ENCODE data around the gene PWWP2B. TPM values are rescaled to one million over a fixed set of nuclear protein-coding genes. Genes with fewer than 3 reads are reported as not detected.

PWWP2B gene
- total RNA-seq, 4 donors from 2014 or later = 28.3 to 33.1 (median 28.9) TPM

DNA sequence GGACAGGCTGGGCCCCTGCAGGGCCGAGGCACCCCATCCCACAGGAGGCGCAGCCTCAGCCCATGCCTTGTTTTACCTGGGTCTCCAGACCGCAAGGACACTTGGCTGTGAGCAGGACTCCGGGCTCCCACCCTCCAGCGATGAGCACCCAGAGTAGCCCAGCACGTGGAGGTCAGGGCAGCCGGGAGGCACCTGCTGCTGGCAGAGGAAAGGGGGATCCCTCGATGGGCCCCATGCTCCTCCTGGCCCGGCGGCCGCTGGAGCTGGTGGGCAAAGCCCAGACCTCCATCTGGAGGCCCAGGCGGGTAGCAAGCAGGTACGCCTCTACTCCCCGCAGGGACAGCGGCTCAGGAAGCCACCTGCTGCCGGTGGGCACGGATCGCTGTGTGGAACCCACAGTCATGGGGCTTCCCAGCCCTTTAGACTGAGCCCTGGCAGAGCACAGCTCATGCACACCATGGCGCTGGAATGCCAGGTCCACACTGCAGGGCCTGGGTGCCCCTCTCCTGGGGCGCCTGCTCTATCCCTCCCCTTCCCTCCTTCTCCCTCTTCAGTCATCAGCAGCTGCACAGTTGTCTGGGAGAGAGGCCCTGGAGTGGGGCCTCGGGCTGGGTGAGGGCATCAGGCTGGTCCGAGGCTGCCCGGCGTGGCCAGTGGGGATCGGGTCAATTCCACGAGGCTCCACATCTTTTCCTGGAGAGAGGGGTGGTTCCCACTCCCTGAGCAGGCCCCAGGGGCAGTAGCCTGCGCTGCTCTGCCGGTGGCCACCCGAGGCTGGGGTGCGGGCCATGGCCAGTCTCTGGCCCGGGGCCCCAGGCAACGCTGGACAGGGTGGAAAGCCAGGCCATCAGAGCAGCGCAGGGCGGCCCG is 65.7 kb downstream of the PWWP2B start:
- H3K4me3 ChIP-seq (ENCODE audit: low read depth, poor library complexity, severe bottlenecking) = no peak overlapping the region
- 94 to 95% methylated on average over 17 to 22 of the region's 35 CpGs for WGBS, 2 donors
- TF ChIP-seq, protein P1, sequence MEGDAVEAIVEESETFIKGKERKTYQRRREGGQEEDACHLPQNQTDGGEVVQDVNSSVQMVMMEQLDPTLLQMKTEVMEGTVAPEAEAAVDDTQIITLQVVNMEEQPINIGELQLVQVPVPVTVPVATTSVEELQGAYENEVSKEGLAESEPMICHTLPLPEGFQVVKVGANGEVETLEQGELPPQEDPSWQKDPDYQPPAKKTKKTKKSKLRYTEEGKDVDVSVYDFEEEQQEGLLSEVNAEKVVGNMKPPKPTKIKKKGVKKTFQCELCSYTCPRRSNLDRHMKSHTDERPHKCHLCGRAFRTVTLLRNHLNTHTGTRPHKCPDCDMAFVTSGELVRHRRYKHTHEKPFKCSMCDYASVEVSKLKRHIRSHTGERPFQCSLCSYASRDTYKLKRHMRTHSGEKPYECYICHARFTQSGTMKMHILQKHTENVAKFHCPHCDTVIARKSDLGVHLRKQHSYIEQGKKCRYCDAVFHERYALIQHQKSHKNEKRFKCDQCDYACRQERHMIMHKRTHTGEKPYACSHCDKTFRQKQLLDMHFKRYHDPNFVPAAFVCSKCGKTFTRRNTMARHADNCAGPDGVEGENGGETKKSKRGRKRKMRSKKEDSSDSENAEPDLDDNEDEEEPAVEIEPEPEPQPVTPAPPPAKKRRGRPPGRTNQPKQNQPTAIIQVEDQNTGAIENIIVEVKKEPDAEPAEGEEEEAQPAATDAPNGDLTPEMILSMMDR (IDR thresholded peaks at IDR 0.05) = no peak
- no peak for TF ChIP-seq POLR2A (IDR thresholded peaks at IDR 0.05)
- intact Hi-C loops (cut with DNase I; ENCODE audit: low total_unique reads) = no loop called here
- DNase-seq (ENCODE audit: low spot score in 2 of 2) = no peak

DNA sequence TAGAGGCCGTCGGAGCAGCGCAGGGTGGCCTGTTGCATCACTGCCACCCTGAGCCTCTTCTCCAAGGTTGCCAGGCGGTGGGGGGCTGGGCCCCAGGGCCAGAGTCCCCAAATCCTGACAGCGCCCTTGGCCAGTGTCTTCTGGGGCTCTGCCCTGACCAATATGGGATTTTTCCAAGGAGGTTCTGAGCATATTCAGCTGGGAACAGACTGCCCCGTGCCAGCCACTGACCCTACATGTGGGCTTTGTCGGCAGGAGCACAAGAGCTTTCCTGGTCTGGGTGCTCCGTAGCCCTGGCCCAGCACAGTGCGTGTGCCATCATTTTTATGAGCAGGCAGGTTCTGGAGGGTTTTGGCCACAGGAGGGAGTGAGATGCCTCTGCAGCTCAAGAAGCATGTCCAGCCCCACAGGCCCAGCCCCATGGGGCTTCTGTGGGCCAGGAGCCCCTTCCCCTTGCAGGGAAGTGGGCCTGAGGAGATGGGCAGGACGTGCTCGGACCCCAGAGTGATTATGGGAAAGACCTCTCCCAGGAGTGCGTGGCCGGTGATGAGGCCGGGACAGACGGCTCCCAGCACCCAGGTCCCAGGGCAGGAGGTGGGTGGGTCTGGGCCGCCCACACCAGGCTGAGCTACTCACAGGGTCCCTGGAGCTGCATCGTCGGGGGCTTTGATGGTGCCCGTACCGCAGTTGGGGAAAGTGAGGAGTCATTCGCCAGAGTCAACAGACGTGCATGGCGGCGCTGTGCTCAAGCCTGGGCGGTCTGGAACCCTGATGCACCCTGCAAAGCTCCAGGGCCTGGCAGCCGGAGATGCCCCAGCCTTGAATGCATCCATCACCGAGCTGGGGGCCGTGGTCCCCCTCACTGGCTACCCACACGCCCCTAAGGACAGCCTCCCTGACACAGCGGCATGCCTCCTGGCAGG is 66.6 kb downstream of the PWWP2B start:
- TF ChIP-seq POLR2A (IDR thresholded peaks at IDR 0.05) = no peak
- TF ChIP-seq, protein P1 (IDR thresholded peaks at IDR 0.05) = no peak
- intact Hi-C loops (cut with DNase I; ENCODE audit: low total_unique reads) = no loop called here
- DNase-seq (ENCODE audit: low spot score in 2 of 2) = no peak
- WGBS, 2 donors = 65% methylated on average over 29 to 30 of the region's 30 CpGs
- H3K4me3 ChIP-seq (ENCODE audit: low read depth, poor library complexity, severe bottlenecking) = no peak overlapping the region

DNA sequence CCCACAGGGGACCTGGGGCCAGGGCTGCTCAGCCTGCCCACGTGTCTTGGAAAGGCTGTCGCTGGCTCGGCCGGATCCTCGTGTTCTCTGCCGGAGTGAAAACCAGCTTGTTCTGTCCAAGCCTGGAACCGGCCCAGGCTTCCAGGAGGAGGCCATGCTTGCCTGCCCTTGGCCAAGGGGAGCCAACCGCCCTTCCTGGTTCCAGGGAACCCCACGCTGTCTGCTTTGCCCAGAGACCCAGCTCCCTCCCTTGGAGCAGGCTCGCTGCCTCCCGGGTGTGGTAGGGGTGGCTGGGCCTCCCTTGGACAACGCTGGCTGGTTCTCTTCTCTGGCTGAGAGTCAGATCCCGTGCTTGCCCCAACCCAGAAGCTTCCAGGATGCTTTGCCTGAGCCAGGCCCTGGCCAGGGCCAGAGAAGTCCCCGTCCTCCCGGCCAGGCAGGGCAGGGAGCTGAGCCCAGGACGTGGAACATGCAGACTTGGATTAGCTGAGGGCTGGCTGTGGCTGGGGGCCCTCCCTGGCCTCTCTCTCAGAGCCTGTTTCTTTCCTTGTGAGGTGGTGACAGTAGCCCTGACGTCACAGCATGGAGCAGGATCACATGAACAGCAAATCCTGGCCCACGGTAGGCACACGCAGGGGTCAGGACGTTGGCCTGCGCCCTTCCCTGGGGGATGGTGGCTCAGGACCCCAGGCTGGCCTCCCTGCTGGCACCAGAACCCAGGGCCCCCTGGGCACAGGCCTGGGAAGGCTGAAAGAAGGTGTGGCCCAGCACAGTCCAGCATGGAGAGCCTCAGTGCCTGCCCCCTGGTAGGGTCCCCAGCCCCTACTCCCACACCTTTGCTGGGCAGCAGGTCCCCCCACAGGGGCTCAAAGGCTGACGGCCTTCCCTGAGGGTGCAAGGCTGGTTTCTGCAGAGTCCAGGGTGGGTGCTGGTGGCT is 67.5 kb downstream of the PWWP2B start:
- WGBS, 2 donors = 32 to 47% methylated on average over 9 to 19 of the region's 22 CpGs
- no peak for TF ChIP-seq POLR2A (IDR thresholded peaks at IDR 0.05)
- TF ChIP-seq, protein P1 (IDR thresholded peaks at IDR 0.05) = no peak
- DNase-seq (ENCODE audit: low spot score in 2 of 2) = peak; percentile 82 to 96
- intact Hi-C loops (cut with DNase I; ENCODE audit: low total_unique reads) = no loop called here
- no peak overlapping the region for H3K4me3 ChIP-seq (ENCODE audit: low read depth, poor library complexity, severe bottlenecking)

DNA sequence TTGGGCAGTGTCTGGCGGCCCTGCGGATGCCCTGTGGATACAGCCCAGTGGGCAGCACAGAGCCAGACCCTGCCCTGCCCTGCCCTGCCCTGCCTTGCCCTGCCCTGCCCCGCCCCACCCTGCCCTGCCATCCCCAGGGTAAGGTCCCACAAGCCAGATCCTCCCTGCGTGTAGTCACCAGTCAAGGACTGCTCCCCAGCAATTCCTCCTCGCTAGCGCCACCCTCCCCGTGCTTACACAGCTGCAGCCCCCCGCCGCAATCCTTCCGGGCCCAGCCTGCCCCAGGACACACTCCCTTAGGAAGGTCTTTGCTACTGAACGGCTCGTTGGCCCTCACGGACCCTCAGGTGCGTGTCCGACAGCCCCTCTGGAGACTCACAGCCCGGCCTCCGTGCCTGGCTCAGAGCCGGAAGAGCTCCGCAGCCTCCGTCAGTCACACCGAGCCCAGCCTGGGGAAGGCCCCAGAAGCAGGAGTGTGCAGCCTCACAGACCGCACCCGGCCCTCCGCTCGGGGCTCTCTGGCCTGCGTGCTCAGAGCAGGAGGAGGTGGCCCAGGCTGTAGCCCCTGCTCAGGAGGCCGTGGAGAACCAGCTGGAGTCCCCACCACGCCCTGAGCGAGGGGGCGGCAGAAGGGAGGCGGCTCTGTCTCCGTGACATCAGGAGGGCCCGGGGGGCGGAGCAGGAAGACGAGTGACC is 68.3 kb downstream of the PWWP2B start:
- H3K4me3 ChIP-seq (ENCODE audit: low read depth, poor library complexity, severe bottlenecking) = no peak overlapping the region
- WGBS, 2 donors = 85 to 91% methylated on average over 29 to 35 of the region's 35 CpGs
- intact Hi-C loops (cut with DNase I; ENCODE audit: low total_unique reads) = no loop called here
- DNase-seq (ENCODE audit: low spot score in 2 of 2) = no peak
- TF ChIP-seq POLR2A (IDR thresholded peaks at IDR 0.05) = no peak
- TF ChIP-seq, protein P1 (IDR thresholded peaks at IDR 0.05) = no peak
